ENCODE data around the gene RCBTB2.

GRCh38 chr13:48456546-48456945 lies 76.3 kb downstream of the RCBTB2 start:
- TF ChIP-seq POLR2A (IDR thresholded peaks at IDR 0.05; ENCODE audit: low read depth, low read length) (no peak), TAF1 (IDR thresholded peaks at IDR 0.05; ENCODE audit: borderline replicate concordance, low read depth, low read length) (no peak), POLR2AphosphoS5 (IDR thresholded peaks at IDR 0.05; ENCODE audit: low read depth, low read length) (no peak)

All from GM12892 (cell line).